Skeletal muscle cell (primary cell): Measurements from ENCODE around the gene DPP10.

ENCODE experiments used
- DNase-seq: peaks from one replicate; pipeline ENCODE4 v3.0.0-alpha.2; 2010; ENCODE audit warnings: low read depth
- H3K4me3 ChIP-seq: 2 replicates; pipeline ENCODE4 v1.5.1; 2011; ENCODE audit warnings: low read depth, mild to moderate bottlenecking, control low read depth, low read length, moderate library complexity

DPP10 gene

GRCh38 chr2:115887209-115887776 is 1444.9 kb downstream of the DPP10 start:
- H3K4me3 ChIP-seq, result no peak overlapping the region

More at GRCh38 chr2:115887209-115887776, 1444.9 kb downstream of the DPP10 start:
- DNase-seq, result no peak
